Measurements from ENCODE around the gene SRGAP2. TPM values are rescaled to one million over a fixed set of nuclear protein-coding genes. Genes with fewer than 3 reads are reported as not detected.
"Not testable (repeated sequence)": the region's sequence is repeated elsewhere in the genome, so short reads cannot be mapped to it uniquely, and the experiment has no call there.

SRGAP2 gene
- total RNA-seq, 1 experiment from 2014 or later = 72.1 TPM

- H3K36me3 Mint-ChIP-seq (ENCODE audit: insufficient read depth, unreplicated experiment); POLR2A ChIA-PET; H3K4me1 Mint-ChIP-seq (ENCODE audit: insufficient read depth, unreplicated experiment); H3K27me3 Mint-ChIP-seq (ENCODE audit: insufficient read depth, unreplicated experiment); H3K9me3 Mint-ChIP-seq (ENCODE audit: unreplicated experiment); H3K4me3 Mint-ChIP-seq (ENCODE audit: unreplicated experiment); DNase-seq (ENCODE audit: unreplicated experiment); CTCF ChIA-PET; intact Hi-C loops (cut with micrococcal nuclease); H3K27ac Mint-ChIP-seq (ENCODE audit: low read depth, unreplicated experiment): not testable (repeated sequence)
- BruUV-seq (replicated peaks) = TSS peak; percentile 6
Measured at GRCh38 chr1:206195182-206195581, 8.2 kb upstream of the SRGAP2 start.

- H3K27me3 Mint-ChIP-seq (ENCODE audit: insufficient read depth, unreplicated experiment); DNase-seq (ENCODE audit: unreplicated experiment); BruUV-seq (replicated peaks); H3K4me1 Mint-ChIP-seq (ENCODE audit: insufficient read depth, unreplicated experiment); H3K36me3 Mint-ChIP-seq (ENCODE audit: insufficient read depth, unreplicated experiment); H3K27ac Mint-ChIP-seq (ENCODE audit: low read depth, unreplicated experiment); CTCF ChIA-PET; intact Hi-C loops (cut with micrococcal nuclease); H3K4me3 Mint-ChIP-seq (ENCODE audit: unreplicated experiment); POLR2A ChIA-PET; H3K9me3 Mint-ChIP-seq (ENCODE audit: unreplicated experiment): not testable (repeated sequence)
Measured at GRCh38 chr1:206196748-206197424, 6.5 kb upstream of the SRGAP2 start.

GRCh38 chr1:206202789-206203363, 465 bp upstream of the SRGAP2 start, which contains the start of gene FAM72A:
FAM72A (minus strand) TSS chr1:206202839; CDS start chr1:206202025, 814 bp downstream.
- H3K9me3 Mint-ChIP-seq (ENCODE audit: unreplicated experiment); H3K36me3 Mint-ChIP-seq (ENCODE audit: insufficient read depth, unreplicated experiment); H3K27me3 Mint-ChIP-seq (ENCODE audit: insufficient read depth, unreplicated experiment); BruUV-seq (replicated peaks); H3K4me1 Mint-ChIP-seq (ENCODE audit: insufficient read depth, unreplicated experiment); CTCF ChIA-PET; intact Hi-C loops (cut with micrococcal nuclease): not testable (repeated sequence)
- peak; percentile 100 for DNase-seq (ENCODE audit: unreplicated experiment)
- POLR2A ChIA-PET = interaction anchor here (0.7 kb wide), 1 partner anchor 301 kb away, joined by 3 read pairs; no protein-coding TSS in a partner anchor
- peak within 1 kb of the TSS; percentile 65 for H3K27ac Mint-ChIP-seq (ENCODE audit: low read depth, unreplicated experiment)
- H3K4me3 Mint-ChIP-seq (ENCODE audit: unreplicated experiment) = peak within 1 kb of the TSS; percentile 77

- DNase-seq (ENCODE audit: unreplicated experiment); BruUV-seq (replicated peaks); H3K27ac Mint-ChIP-seq (ENCODE audit: low read depth, unreplicated experiment); H3K9me3 Mint-ChIP-seq (ENCODE audit: unreplicated experiment); intact Hi-C loops (cut with micrococcal nuclease); H3K36me3 Mint-ChIP-seq (ENCODE audit: insufficient read depth, unreplicated experiment); H3K27me3 Mint-ChIP-seq (ENCODE audit: insufficient read depth, unreplicated experiment); POLR2A ChIA-PET; H3K4me1 Mint-ChIP-seq (ENCODE audit: insufficient read depth, unreplicated experiment); CTCF ChIA-PET: not testable (repeated sequence)
- H3K4me3 Mint-ChIP-seq (ENCODE audit: unreplicated experiment) = peak overlapping the region; percentile 77
Measured at GRCh38 chr1:206204159-206204511, 794 bp downstream of the SRGAP2 start.

GRCh38 chr1:206204871-206205270, 1.5 kb downstream of the SRGAP2 start:
- H3K36me3 Mint-ChIP-seq (ENCODE audit: insufficient read depth, unreplicated experiment); POLR2A ChIA-PET; H3K9me3 Mint-ChIP-seq (ENCODE audit: unreplicated experiment); H3K27me3 Mint-ChIP-seq (ENCODE audit: insufficient read depth, unreplicated experiment); H3K27ac Mint-ChIP-seq (ENCODE audit: low read depth, unreplicated experiment); BruUV-seq (replicated peaks); intact Hi-C loops (cut with micrococcal nuclease); CTCF ChIA-PET; H3K4me1 Mint-ChIP-seq (ENCODE audit: insufficient read depth, unreplicated experiment): not testable (repeated sequence)
- DNase-seq (ENCODE audit: unreplicated experiment) = peak; percentile 20
- H3K4me3 Mint-ChIP-seq (ENCODE audit: unreplicated experiment) = peak overlapping the region; percentile 84

GRCh38 chr1:206205569-206205968, 2.2 kb downstream of the SRGAP2 start:
- H3K4me1 Mint-ChIP-seq (ENCODE audit: insufficient read depth, unreplicated experiment); intact Hi-C loops (cut with micrococcal nuclease); CTCF ChIA-PET; H3K9me3 Mint-ChIP-seq (ENCODE audit: unreplicated experiment); BruUV-seq (replicated peaks); DNase-seq (ENCODE audit: unreplicated experiment); H3K27ac Mint-ChIP-seq (ENCODE audit: low read depth, unreplicated experiment); POLR2A ChIA-PET; H3K36me3 Mint-ChIP-seq (ENCODE audit: insufficient read depth, unreplicated experiment); H3K27me3 Mint-ChIP-seq (ENCODE audit: insufficient read depth, unreplicated experiment): not testable (repeated sequence)
- H3K4me3 Mint-ChIP-seq (ENCODE audit: unreplicated experiment) = peak overlapping the region; percentile 40

- CTCF ChIA-PET; H3K36me3 Mint-ChIP-seq (ENCODE audit: insufficient read depth, unreplicated experiment); intact Hi-C loops (cut with micrococcal nuclease); H3K4me3 Mint-ChIP-seq (ENCODE audit: unreplicated experiment); POLR2A ChIA-PET; DNase-seq (ENCODE audit: unreplicated experiment); H3K9me3 Mint-ChIP-seq (ENCODE audit: unreplicated experiment); H3K27ac Mint-ChIP-seq (ENCODE audit: low read depth, unreplicated experiment); H3K27me3 Mint-ChIP-seq (ENCODE audit: insufficient read depth, unreplicated experiment); BruUV-seq (replicated peaks); H3K4me1 Mint-ChIP-seq (ENCODE audit: insufficient read depth, unreplicated experiment): not testable (repeated sequence)
Measured at GRCh38 chr1:206210802-206211201, 7.5 kb downstream of the SRGAP2 start.

- intact Hi-C loops (cut with micrococcal nuclease); H3K9me3 Mint-ChIP-seq (ENCODE audit: unreplicated experiment); H3K36me3 Mint-ChIP-seq (ENCODE audit: insufficient read depth, unreplicated experiment); H3K4me1 Mint-ChIP-seq (ENCODE audit: insufficient read depth, unreplicated experiment); POLR2A ChIA-PET; H3K27me3 Mint-ChIP-seq (ENCODE audit: insufficient read depth, unreplicated experiment); H3K4me3 Mint-ChIP-seq (ENCODE audit: unreplicated experiment); BruUV-seq (replicated peaks); H3K27ac Mint-ChIP-seq (ENCODE audit: low read depth, unreplicated experiment); CTCF ChIA-PET; DNase-seq (ENCODE audit: unreplicated experiment): not testable (repeated sequence)
Measured at GRCh38 chr1:206215600-206216392, 12.5 kb downstream of the SRGAP2 start.

GRCh38 chr1:206218285-206218684, 14.9 kb downstream of the SRGAP2 start:
- H3K4me3 Mint-ChIP-seq (ENCODE audit: unreplicated experiment); BruUV-seq (replicated peaks); H3K27ac Mint-ChIP-seq (ENCODE audit: low read depth, unreplicated experiment); H3K27me3 Mint-ChIP-seq (ENCODE audit: insufficient read depth, unreplicated experiment); POLR2A ChIA-PET; DNase-seq (ENCODE audit: unreplicated experiment); H3K36me3 Mint-ChIP-seq (ENCODE audit: insufficient read depth, unreplicated experiment); CTCF ChIA-PET; H3K4me1 Mint-ChIP-seq (ENCODE audit: insufficient read depth, unreplicated experiment); H3K9me3 Mint-ChIP-seq (ENCODE audit: unreplicated experiment); intact Hi-C loops (cut with micrococcal nuclease): not testable (repeated sequence)

Measured in MCF 10A (cell line).